A673 (cell line): ENCODE measurements around the gene PLVAP.

Experiments
- CTCF ChIP-seq: fragments of 300-800, 200-600 bp; sonication (generic); conservative IDR thresholded peaks from 2 replicates; pipeline ENCODE4 v1.5.1; 2017; ENCODE audit warnings: low read depth, mild to moderate bottlenecking, antibody characterized with exemption, low read length, moderate library complexity, mixed read lengths
- EZH2 ChIP-seq: fragments of 200-600 bp; sonication (generic); IDR thresholded peaks from 2 replicates; pipeline ENCODE4 v1.6.1; 2017; ENCODE audit warnings: borderline replicate concordance, low read depth, mild to moderate bottlenecking, mixed read lengths, antibody characterized with exemption, low read length; ENCODE audit not compliant: poor library complexity, severe bottlenecking

DNA sequence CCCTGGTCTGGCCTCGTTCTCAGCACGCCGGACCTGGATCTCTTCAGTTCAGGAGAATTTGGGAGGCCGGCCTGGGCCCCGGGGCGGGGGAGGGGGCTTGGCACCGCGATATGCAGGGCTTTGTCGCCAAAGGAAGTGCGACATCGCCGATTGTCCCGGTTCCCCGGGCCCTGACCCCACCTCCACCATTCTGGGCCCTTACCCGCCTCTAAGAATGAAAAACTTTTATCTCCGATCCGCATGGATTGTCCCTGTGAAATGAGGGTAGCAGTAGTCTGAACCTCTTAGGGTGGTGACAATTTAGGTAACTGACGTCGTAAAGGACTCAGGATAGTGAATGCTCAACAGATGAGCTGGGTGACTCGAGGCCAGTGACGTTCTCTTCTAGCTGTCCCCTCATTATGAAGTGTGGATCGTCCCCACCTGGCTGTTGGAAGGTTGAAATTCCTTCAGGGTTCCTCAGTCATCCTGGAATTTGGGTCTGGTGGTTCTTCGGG is 67.1 kb downstream of the PLVAP start:
- TF ChIP-seq CTCF, result no peak
- TF ChIP-seq EZH2, result no peak
